ENCODE data around the gene SLC8A1.

Gene SLC8A1

DNA sequence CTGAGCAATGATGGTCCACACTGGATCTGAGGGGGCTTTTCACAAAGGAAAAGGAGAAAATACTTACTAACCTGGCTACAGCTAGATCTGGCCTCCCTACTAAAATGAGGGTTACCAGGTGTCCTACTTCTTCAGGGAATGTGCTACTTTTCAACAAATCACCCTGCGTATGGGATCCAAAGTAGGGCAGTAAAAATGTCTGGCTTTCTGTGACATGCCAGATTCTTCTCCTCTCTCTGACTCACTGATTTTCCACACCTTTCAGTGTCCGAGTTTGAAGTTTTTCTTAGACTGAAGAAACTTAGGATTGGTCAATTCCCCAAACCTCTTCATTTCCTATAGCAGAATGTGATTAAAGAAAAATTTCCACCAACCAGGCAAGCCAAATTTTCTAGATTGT lies 71.2 kb downstream of the SLC8A1 start:
- Histone ChIP-seq H3K27ac (no peak overlapping the region), H3K4me3 (no peak overlapping the region)
- TF ChIP-seq, protein P1, sequence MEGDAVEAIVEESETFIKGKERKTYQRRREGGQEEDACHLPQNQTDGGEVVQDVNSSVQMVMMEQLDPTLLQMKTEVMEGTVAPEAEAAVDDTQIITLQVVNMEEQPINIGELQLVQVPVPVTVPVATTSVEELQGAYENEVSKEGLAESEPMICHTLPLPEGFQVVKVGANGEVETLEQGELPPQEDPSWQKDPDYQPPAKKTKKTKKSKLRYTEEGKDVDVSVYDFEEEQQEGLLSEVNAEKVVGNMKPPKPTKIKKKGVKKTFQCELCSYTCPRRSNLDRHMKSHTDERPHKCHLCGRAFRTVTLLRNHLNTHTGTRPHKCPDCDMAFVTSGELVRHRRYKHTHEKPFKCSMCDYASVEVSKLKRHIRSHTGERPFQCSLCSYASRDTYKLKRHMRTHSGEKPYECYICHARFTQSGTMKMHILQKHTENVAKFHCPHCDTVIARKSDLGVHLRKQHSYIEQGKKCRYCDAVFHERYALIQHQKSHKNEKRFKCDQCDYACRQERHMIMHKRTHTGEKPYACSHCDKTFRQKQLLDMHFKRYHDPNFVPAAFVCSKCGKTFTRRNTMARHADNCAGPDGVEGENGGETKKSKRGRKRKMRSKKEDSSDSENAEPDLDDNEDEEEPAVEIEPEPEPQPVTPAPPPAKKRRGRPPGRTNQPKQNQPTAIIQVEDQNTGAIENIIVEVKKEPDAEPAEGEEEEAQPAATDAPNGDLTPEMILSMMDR (IDR thresholded peaks at IDR 0.05): no peak
- DNase-seq (ENCODE audit: low spot score): no peak

DNA sequence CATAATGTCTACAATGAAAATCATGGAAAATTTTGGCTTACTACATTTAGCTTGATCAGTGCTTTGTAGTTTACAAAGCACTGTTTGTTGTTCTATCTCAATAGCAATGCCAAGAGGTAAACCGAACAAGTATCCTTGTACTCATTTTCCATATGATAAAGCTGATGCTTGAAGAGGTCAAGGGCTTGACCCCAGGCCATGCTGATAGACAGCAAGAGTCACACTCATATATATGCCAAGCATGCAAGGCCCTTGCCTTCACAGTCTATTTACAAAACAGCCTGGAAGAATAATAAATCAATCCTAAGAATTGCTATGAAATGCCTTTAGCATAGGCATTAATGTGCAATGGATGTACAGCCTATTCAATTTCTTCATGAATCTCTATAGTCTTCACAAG lies 71.8 kb downstream of the SLC8A1 start:
- DNase-seq (ENCODE audit: low spot score): no peak
- TF ChIP-seq, protein P1 (IDR thresholded peaks at IDR 0.05): no peak
- Histone ChIP-seq H3K4me3 (no peak overlapping the region), H3K27ac (no peak overlapping the region)

GRCh38 chr2:40374543-40375240 lies 77.2 kb downstream of the SLC8A1 start:
- DNase-seq (ENCODE audit: low spot score): no peak
- H3K4me3 ChIP-seq: no peak overlapping the region
- TF ChIP-seq, protein P1 (IDR thresholded peaks at IDR 0.05): no peak
- no peak overlapping the region for H3K27ac ChIP-seq

DNA sequence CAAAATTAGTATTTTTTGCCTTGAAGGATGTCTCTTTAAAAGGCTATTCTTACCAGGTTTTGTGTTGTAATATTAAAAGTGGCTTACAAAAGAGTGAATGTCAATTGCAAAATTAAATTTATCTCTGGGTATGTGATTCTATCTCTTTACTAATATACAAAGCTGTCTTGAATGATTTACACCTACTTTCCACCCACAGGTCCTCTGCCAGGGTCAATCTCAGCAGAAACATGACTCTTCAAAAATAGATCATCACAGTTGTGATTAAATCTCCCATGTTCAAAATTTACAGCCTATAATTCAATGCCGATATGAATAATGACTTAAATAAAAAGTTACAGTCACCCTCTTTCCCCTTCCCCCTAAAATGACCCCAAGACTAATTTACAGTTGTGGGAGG lies 78.8 kb downstream of the SLC8A1 start:
- no peak for DNase-seq (ENCODE audit: low spot score)
- TF ChIP-seq, protein P1 (IDR thresholded peaks at IDR 0.05): no peak
- Histone ChIP-seq H3K27ac (no peak overlapping the region), H3K4me3 (no peak overlapping the region)

DNA sequence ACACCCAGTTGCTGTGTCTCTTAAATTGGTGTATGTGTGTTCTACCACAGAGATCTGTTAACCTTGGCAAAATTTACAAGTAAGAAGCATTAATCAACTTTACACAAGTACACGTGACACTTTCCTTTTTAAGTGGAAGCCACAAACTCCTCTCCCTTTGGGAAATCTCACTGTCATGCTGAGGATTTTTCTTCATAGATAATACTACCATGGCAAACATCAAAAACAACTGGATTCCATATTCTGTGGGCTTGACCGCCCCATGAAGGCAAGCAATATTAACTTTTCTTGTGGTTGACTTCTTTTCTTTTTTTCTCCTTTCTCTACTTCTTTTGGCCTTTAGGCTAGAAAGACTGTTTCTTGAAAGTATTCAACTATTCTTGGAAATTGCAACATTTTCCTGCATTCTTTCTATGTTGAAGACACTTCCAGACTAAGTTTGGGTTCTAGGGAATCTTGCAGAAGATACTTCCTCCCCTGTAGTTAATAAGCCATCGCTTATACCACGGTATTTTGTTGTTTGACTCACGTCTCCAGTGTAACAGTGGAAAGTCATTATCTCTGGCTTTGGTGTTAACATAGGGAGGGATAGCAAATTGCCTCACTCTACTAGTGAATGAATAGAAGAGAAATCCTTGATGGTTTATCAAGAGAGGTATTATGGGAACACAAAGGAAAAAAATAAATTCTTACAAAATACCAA lies 79.5 kb downstream of the SLC8A1 start:
- TF ChIP-seq, protein P1 (IDR thresholded peaks at IDR 0.05): no peak
- DNase-seq (ENCODE audit: low spot score): no peak
- Histone ChIP-seq H3K4me3 (no peak overlapping the region), H3K27ac (peak overlapping the region in 1 of 2 donors; percentile 6)

- DNase-seq (ENCODE audit: low spot score): no peak
- peak overlapping the region; percentile 23 to 47 for H3K27ac ChIP-seq
These were observed 80.2 kb downstream of the SLC8A1 start for GRCh38 chr2:40371525-40372282.

More at GRCh38 chr2:40371525-40372282, 80.2 kb downstream of the SLC8A1 start:
- TF ChIP-seq, protein P1 (IDR thresholded peaks at IDR 0.05): no peak
- peak overlapping the region; percentile 25 for H3K4me3 ChIP-seq

Measured in coronary artery (tissue), 2 donors.